CD4-positive, alpha-beta T cell treated with Interleukin-6 for 4 hours (primary cell): ENCODE measurements around the gene CKB.
"Not testable (repeated sequence)": the region's sequence is repeated elsewhere in the genome, so short reads cannot be mapped to it uniquely, and the experiment has no call there.

ENCODE experiments used
- DNase-seq: peaks from one replicate; pipeline ENCODE4 v3.0.0-alpha.2; 2020; ENCODE audit warnings: mixed read lengths

CKB gene

GRCh38 chr14:103526247-103526913, 3.8 kb upstream of the CKB start:
- DNase-seq, result no peak

DNA sequence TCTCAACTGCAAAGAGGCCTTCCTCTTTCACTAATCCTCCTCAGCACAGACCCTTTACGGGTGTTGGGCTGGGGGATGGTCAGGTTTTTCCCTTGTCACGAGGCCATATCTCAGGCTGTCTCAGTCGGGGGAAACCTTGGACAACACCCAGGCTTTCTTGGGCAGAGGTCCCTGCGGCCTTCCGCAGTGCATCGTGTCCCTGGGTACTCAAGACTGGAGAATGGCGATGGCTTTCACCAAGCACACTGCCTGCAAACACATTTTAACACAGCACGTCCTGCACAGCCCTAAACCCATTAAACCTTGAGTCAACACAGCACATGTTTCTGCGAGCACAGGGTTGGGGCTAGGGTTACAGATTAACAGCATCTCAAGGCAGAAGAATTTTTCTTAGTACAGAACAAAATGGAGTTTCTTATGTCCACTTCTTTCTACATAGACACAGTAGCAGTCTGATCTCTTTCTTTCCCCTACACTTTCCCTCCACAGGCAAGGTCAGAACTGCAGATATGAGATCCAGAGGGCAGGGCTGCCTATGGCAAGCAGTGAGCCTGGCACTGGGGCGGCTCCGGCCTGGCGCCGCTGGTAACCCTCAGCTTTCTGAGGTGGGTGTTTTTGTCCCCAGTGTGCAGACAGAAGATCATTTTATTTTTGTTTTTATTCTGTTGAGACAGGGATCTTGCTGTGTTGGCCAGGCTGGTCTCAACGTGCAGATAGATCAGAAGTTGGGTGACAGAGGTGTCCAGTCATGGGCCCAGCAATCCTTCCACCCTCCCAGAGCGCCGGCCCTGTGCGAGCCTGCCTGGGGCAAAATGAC, 3.0 kb upstream of the CKB start:
- DNase-seq, result not testable (repeated sequence)

GRCh38 chr14:103524002-103524935, 1.6 kb upstream of the CKB start:
- DNase-seq, result no peak

DNA sequence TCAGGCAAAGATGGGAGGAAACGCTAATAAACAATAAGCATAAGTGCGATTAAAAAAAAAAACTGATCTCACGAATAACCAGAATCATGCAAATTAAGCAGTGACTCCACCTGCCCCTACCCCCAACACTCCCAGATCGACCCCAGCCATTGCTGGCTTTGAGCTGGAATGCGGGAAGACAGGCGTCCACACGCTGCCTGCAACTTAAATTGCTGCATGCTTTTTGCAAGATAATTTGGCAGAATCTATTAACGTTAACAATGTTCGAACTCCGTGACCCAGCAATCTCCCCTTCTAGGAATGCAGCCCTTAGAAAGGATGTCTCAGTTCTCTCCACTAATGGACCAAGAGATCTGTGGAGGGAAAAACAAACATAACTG, 935 bp upstream of the CKB start:
- no peak for DNase-seq

DNA sequence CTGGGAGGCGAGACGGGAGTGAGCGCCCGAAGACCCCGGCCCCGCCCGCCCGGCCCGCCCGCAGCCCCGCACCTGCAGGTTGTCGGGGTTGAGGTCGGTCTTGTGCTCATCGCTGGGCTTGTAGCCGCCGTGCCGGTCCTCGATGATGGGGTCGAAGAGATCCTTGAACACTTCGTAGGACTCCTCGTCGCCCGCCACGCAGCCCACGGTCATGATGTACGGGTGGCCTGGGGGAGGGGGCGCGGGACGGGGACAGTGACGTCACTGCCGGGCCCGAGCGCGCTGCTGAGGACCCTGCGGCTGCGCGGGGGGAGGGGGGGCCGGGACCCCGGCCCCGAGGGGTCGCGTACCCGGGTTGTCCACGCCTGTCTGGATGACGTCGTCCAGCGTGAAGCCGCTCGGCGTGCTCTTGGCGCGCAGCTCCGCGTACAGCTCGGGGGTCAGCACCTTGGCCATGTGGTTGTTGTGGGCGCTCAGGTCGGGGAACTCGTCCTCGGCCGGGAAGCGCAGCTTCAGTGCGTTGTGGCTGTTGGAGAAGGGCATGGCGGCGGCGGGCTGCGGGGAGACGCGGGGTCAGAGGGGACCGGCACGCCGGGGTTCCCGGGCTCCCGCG, 573 bp downstream of the CKB start:
- peak; percentile 26 for DNase-seq

DNA sequence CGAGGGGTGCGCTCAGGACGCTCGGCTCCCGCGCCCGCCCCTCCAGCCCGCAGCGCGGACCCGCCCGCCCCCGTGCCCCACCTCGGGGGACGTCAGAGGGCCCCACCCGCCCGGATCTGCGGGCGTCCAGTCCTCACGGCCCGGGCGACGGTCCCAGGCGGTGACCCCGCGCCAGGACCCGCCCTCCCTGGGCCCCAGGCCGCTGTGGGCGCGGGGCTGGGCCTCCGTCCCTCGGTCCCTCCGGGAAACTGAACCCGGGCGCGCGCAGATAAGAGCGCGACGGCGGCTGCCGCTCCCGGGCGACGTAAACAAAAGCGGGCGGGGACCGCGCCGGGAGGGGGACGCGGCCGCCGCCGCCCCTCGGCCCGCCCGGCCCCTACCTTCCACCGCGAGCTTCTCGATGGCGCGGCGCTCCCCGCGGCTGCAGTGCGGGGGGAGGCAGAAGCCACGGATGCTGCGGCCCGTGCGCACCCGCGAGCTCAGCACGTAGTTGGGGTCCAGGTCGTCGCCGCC, 1.1 kb downstream of the CKB start:
- DNase-seq, result peak; percentile 30

GRCh38 chr14:103520657-103521437, 1.8 kb downstream of the CKB start:
- DNase-seq, result peak; percentile 80

DNA sequence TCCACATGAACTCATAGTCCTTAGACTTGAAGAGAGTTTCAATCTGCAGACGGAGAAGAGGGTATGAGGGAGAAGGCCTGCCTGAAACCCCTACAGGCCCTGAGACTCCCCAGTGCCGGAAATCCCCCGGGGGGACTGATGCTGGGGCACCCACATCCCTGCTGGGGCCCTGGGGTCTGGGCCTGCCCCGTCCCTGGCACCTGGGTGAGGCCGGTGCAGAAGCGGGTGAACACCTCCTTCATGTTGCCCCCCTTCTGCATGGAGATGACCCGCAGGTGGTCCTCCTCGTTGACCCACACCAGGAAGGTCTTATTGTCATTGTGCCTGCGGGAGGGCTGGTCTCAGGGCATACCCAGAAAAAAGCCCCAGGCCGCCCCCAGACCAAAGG, 2.4 kb downstream of the CKB start:
- no peak for DNase-seq

- no peak for DNase-seq
These were observed 2.8 kb downstream of the CKB start for GRCh38 chr14:103519837-103520212.

DNA sequence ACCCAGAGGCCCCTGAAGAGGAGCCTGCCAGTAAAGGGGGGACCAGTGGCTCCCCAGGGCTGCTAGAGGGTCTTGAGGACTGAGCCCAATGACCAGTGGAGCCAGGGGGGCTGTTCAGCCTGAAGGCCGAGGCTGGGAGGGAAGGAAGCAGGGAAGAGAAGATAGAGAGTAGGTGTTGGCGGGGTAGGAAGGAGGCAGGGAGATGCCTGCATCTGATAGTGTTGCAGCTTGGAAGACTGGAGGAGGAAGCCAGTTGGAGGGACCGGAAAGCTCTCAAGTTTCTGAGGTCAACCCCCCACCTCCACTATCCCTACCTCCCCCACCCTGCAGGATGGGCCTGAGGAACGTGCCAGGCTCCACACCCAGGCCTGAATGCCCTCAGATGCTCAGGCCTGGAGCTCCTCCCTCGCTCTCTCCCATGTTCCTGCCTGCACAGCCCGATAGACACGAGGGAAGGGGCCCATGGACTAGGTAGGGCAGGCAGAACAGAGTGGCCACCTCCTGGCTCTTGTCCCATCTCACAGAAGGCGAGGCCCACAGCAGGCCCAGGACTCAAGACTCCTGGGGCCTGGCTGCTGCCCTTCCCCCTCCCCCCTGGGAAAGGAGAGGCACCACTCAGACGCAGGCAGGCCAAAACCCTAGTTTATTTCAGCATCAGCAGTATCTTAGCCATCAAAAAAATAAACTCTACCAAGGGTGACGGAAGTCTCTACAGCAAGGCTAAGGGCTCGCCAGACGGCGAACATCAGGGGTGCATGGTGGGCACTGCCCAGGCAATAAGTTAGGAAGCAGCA, 3.4 kb downstream of the CKB start:
- no peak for DNase-seq

DNA sequence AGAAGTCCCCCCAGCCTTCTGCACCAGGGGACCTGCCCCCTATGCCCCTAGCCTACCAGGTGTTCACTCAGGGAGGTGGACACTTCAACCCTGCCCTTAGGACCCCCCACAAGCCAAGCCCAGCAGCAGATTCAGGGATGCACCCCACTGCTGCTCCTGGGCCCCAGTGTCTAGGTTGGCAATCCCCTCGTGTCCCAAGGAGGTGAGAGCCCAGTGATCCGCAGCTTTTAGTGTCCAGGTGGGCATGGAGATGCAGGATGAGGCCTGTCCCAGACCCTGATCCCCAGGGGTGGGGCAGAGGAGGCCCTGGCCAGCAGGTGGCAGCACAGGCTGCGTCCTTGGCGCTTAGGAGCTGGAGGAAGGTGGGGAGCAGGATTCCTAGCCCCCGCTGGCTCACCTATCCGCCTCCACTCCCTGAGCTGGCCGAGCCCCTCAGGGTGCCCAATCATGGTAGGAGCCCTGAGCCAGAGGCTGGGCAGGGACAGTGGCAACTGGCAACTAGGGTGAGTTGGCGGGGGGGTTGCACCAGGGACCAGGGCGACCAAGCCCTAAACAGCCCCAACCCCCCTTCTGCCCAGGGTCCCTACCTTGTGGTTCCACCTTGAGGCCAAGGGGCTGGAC, 4.1 kb downstream of the CKB start:
- peak; percentile 69 for DNase-seq

DNA sequence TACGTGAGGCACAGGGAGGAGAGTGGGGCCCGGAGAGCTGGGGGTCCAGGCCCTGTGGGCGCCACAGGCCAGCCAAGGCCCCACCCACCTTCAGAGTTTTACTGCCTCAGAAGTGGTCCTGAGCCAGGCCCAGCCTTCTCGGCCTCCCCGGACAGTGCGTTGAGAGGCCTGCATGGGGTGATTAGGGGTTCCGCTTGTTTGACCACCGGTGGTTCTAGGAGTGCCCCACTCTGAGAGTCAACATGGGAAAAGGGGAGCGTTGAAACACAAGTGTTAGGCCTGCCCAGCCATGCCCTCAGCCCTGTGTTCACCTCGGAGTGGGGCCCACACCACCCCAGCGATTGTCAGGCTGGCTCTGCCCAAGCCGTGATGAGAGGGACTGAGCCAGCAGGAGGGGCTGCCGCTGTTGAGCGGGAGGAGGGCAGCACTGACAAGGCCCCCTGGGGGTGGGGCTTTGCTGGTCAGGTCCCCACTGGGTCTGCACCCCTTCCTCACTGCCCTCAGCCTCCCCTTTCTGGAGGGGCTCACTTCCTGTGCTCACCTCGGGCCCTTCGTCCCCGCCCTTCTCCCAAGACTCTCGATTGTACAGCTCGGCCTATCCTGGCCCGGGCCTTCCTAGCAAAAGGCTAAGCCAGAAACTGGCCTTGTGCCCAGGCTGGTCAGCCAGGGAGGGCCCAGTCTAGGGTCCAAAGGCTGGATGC, 4.8 kb downstream of the CKB start:
- no peak for DNase-seq

GRCh38 chr14:103517174-103517566, 5.5 kb downstream of the CKB start:
- no peak for DNase-seq

DNA sequence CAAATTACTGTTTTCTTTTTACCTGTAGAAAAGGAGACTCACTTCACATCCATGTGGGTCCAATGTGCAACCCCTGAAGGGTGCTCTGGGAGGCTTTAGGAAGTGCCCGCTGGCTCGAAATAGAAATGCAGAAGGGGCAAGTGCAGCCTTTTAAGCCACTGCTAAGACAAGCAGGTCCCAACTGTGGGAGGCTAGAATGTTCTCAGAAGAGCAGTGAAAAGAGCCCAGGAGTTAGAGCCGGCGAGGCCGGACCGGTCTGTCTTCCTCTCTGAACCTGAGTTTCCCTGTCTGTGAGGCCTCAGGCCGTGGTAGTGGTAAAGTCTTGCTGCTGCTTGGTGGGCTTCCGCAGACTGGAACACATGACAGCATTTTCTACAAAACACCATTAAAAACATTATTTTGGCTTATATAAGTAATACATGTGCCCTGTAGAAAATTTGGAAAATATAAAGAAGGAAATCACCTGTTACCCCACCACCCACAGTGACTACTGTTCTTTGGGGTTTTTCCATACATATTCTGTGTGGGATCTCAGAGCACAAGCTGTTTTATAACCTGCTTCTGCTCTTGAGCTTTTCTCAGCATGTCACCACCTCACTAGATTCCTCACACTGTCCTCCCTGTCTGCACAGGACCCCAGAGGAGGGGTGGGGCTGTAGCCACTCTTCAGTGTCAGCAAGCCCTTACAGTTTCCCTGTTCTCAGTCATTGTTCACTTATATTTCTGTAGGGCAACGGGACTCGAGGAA, 6.0 kb downstream of the CKB start:
- DNase-seq, result no peak

DNA sequence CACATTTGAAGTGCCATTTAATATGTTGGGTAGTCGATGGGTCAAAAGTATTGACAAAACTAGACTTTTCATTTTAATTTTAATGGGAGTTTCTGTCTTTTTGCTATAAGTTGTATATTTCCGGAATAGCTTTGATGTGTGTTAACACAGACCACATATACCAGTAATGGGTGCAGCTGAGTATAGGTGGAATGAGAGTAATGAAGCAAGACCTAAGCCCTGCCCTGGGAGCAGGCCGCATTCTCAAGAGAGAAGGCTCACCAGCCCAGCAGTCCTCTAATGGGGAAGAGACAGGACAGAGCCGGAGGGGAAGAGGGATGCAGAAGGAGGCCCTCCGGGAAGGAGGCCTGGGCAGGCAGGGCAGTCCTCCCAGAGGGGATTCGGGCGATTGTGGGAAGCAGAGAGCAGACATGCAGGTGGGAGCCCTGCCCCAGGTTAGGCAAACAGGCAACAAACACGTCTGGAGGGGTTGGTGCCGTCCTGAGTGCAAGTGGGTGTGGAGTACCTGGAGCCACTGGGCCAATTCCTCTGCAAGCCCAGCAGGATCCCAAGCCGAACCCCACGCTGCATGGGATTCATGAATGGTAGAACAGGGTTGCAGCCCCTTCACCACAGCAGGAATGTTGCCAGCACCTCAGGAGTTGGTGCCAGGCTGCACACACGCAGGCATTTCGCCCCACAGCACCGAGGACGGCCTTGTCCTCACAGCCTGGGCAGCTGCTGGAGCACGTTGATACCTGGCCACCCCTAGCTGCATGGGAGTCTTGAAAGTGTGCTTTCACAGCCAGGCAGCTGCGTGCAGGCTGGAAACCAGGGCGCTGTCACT, 7.8 kb downstream of the CKB start:
- DNase-seq, result no peak

DNA sequence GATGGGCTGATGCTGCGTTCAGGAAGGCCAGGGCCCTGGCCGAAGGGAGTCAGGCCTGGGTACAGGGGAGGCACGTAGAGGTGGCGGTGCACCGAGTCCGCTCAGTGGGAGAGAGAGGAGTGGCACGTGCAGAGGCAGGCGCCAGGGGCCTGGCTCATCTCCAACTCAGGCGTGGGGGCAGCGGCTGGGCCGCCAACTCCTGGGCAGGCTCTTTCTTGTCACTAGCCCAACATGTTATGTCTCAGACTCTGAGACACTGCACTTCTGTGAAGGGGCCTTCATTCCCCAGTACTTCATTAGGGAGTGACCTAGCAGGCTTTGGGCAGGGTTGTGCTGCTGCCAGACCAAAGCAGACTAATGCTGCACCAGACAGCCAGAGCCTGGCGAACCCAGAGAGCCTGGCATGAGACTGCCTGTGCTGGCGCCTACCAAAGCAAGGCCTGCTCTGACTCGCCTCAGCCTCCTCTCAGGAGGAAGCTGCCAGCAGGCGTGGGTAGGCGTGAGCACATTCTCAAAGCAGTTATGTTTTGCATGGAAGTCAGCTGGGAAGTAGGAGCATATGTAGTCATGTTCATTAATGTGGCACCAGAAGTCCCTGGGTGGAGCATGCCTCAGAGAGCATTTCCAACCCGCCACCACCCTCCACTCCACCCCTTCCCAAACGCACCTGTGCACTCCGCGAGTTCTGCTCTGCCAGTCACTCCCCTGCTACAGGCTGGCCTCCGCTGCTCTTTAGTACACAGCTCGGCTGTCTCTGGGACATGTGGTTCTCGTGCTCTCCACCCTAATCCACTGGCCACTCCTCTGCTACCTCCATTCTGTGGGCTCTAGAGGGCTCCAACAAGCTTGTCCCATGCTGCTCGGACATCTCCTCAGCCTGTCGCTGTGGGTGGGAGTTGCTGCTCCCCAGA, 9.7 kb downstream of the CKB start:
- DNase-seq, result no peak

DNA sequence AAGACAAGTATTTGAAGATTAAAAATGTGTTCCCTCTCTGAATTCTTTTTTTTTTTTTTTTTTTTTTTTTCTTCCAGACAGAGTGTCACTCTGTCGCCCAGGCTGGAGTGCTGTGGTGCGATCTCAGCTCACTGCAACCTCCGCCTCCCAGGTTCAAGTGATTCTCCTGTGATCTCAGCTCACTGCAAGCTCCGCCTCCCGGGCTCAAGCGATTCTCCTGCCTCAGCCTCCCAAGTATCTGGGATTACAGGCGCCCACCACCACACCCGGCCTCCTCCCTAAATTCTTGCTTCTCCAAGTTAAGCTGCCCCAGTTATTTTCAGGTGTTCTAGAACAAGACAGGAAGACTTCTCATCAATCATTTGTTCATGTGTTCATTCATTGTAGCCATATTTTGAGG, 10.4 kb downstream of the CKB start:
- not testable (repeated sequence) for DNase-seq
